HL-60 (cell line): ENCODE results near the gene RGR.

Source experiments
- DNase-seq, 2 experiments: peaks; one replicate each; pipeline ENCODE4 v3.0.0-alpha.2; 2010 to 2020; ENCODE audit warnings: low read depth in 1 of 2, low spot score in 1 of 2
- H3K27ac ChIP-seq: fragments of 250-450 bp; sonication (Bioruptor Pico); replicated peaks from 2 replicates; pipeline ENCODE4 v1.5.1; 2020; ENCODE audit warnings: mild to moderate bottlenecking, moderate library complexity
- H3K27me3 ChIP-seq: fragments of 250-450 bp; sonication (Bioruptor Pico); 2 replicates; pipeline ENCODE4 v1.5.1; 2021; ENCODE audit warnings: mild to moderate bottlenecking, moderate library complexity; ENCODE audit not compliant: insufficient read depth, poor library complexity, severe bottlenecking
- H3K4me3 ChIP-seq: replicated peaks from 2 replicates; pipeline ENCODE4 v1.5.1; 2011; ENCODE audit warnings: mild to moderate bottlenecking, control low read depth, low read length; ENCODE audit not compliant: insufficient read depth
- GABPA ChIP-seq: IDR thresholded peaks from 2 replicates; pipeline ENCODE4 v1.6.1; 2012; ENCODE audit warnings: low read depth
- POLR2AphosphoS5 ChIP-seq: IDR thresholded peaks from 2 replicates; pipeline ENCODE4 v1.6.1; 2012; ENCODE audit warnings: low read depth
- SPI1 ChIP-seq: IDR thresholded peaks from 2 replicates; pipeline ENCODE4 v1.6.1; 2012; ENCODE audit warnings: low read depth, mild to moderate bottlenecking, borderline replicate concordance
- TF ChIP-seq, protein P1 (sequence below): IDR thresholded peaks from 2 replicates; pipeline ENCODE4 v1.6.1; 2012; ENCODE audit warnings: low read depth; ENCODE audit not compliant: insufficient replicate concordance
- TF ChIP-seq, protein P2 (sequence below): IDR thresholded peaks from one replicate; pipeline ENCODE4 v1.5.1; 2011; ENCODE audit warnings: low read length, control low read depth, inconsistent platforms; ENCODE audit not compliant: insufficient read depth

The RGR gene

GRCh38 chr10:84197643-84198042 is 47.2 kb upstream of the RGR start:
- TF ChIP-seq GABPA (no peak), POLR2AphosphoS5 (no peak), SPI1 (no peak)
- TF ChIP-seq, protein P1, sequence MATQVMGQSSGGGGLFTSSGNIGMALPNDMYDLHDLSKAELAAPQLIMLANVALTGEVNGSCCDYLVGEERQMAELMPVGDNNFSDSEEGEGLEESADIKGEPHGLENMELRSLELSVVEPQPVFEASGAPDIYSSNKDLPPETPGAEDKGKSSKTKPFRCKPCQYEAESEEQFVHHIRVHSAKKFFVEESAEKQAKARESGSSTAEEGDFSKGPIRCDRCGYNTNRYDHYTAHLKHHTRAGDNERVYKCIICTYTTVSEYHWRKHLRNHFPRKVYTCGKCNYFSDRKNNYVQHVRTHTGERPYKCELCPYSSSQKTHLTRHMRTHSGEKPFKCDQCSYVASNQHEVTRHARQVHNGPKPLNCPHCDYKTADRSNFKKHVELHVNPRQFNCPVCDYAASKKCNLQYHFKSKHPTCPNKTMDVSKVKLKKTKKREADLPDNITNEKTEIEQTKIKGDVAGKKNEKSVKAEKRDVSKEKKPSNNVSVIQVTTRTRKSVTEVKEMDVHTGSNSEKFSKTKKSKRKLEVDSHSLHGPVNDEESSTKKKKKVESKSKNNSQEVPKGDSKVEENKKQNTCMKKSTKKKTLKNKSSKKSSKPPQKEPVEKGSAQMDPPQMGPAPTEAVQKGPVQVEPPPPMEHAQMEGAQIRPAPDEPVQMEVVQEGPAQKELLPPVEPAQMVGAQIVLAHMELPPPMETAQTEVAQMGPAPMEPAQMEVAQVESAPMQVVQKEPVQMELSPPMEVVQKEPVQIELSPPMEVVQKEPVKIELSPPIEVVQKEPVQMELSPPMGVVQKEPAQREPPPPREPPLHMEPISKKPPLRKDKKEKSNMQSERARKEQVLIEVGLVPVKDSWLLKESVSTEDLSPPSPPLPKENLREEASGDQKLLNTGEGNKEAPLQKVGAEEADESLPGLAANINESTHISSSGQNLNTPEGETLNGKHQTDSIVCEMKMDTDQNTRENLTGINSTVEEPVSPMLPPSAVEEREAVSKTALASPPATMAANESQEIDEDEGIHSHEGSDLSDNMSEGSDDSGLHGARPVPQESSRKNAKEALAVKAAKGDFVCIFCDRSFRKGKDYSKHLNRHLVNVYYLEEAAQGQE: no peak
- TF ChIP-seq, protein P2, sequence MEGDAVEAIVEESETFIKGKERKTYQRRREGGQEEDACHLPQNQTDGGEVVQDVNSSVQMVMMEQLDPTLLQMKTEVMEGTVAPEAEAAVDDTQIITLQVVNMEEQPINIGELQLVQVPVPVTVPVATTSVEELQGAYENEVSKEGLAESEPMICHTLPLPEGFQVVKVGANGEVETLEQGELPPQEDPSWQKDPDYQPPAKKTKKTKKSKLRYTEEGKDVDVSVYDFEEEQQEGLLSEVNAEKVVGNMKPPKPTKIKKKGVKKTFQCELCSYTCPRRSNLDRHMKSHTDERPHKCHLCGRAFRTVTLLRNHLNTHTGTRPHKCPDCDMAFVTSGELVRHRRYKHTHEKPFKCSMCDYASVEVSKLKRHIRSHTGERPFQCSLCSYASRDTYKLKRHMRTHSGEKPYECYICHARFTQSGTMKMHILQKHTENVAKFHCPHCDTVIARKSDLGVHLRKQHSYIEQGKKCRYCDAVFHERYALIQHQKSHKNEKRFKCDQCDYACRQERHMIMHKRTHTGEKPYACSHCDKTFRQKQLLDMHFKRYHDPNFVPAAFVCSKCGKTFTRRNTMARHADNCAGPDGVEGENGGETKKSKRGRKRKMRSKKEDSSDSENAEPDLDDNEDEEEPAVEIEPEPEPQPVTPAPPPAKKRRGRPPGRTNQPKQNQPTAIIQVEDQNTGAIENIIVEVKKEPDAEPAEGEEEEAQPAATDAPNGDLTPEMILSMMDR: no peak
- Histone ChIP-seq H3K4me3 (no peak overlapping the region), H3K27me3 (peaks cover 33% of the 10 kb centered on the region), H3K27ac (no peak overlapping the region)
- no peak for DNase-seq

- H3K4me3 ChIP-seq: no peak overlapping the region
- peaks cover 31% of the 10 kb centered on the region for H3K27me3 ChIP-seq
- H3K27ac ChIP-seq: no peak overlapping the region
- no peak for DNase-seq
- TF ChIP-seq, protein P2: no peak
- TF ChIP-seq SPI1: no peak
- TF ChIP-seq GABPA: no peak
- TF ChIP-seq POLR2AphosphoS5: no peak
- TF ChIP-seq, protein P1: no peak
Measured at GRCh38 chr10:84198206-84198915, 46.5 kb upstream of the RGR start.

DNA sequence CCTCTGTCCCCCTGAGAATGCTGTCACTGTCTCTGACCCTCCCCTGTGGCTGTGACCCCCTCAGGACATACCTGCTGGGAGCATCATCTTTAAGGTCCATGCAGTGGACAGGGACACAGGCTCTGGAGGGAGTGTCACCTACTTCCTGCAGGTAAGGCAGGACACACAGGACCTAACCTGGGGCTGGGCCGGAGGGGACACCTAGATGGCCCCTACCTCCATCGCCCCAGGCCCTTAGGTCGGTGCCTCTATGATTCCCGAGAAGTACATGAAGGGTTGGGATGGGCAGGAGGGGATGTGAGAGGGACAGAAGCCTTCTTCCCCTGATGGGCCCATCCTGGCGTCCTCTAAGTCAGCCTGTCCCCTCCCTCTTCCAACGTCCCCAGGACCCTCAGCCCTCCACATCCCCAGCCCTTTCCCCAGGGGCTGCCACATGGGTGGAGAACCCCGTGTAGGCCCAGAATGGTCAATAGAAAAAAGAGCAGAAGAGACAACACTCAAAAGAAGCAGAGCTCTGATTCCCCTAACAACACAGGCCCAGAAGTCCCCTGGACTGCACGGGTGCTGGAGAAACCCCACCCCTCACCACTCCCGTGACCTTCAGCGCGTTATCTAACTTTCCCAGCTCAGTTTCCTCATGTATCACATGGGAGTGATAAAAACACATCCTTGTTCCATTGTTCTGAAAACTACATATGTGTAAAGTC is 44.2 kb upstream of the RGR start:
- TF ChIP-seq SPI1: no peak
- no peak for TF ChIP-seq POLR2AphosphoS5
- TF ChIP-seq GABPA: no peak
- TF ChIP-seq, protein P1: no peak
- TF ChIP-seq, protein P2: no peak
- H3K27me3 ChIP-seq: peaks cover 10% of the 10 kb centered on the region
- H3K4me3 ChIP-seq: no peak overlapping the region
- DNase-seq: no peak
- no peak overlapping the region for H3K27ac ChIP-seq
